SK-N-SH treated with all-trans-retinoic acid at 6 μM for 48 hours (cell line): Measurements from ENCODE around the gene HLA-DPA1.

Experiments
- BACH2 ChIP-seq: fragments of 250-450 bp; sonication (Bioruptor Pico); IDR thresholded peaks from 2 replicates; pipeline ENCODE4 v1.9.0; 2021; ENCODE audit warnings: mild to moderate bottlenecking, borderline replicate concordance
- ESRRG ChIP-seq: fragments of 250-450 bp; sonication (Bioruptor Pico); IDR thresholded peaks from 2 replicates; pipeline ENCODE4 v1.6.1; 2021; ENCODE audit warnings: mild to moderate bottlenecking
- PATZ1 ChIP-seq: fragments of 250-450 bp; sonication (Bioruptor Pico); IDR thresholded peaks from 2 replicates; pipeline ENCODE4 v1.8.0; 2020; ENCODE audit warnings: mild to moderate bottlenecking, moderate library complexity, borderline replicate concordance
- RARB ChIP-seq: fragments of 250-450 bp; sonication (Bioruptor Pico); IDR thresholded peaks from 2 replicates; pipeline ENCODE4 v1.8.0; 2021; ENCODE audit warnings: mild to moderate bottlenecking, moderate library complexity
- TOX ChIP-seq: fragments of 250-450 bp; sonication (Bioruptor Pico); IDR thresholded peaks from 2 replicates; pipeline ENCODE4 v1.8.0; 2021; ENCODE audit warnings: mild to moderate bottlenecking, moderate library complexity, borderline replicate concordance
- TSHZ2 ChIP-seq: fragments of 250-450 bp; sonication (Bioruptor Pico); IDR thresholded peaks from 2 replicates; pipeline ENCODE4 v1.5.0; 2020; ENCODE audit warnings: mild to moderate bottlenecking, moderate library complexity
- ZFP30 ChIP-seq: fragments of 450-650 bp; formaldehyde crosslinking; IDR thresholded peaks from 2 replicates; pipeline ENCODE4 v1.5.0; 2022; ENCODE audit warnings: mild to moderate bottlenecking, moderate library complexity

- TF ChIP-seq ESRRG: no peak
- TF ChIP-seq PATZ1 (CRISPR knock-in tag): no peak
- TF ChIP-seq RARB (CRISPR knock-in tag): no peak
- no peak for TF ChIP-seq BACH2 (CRISPR knock-in tag)
- no peak for TF ChIP-seq TOX (CRISPR knock-in tag)
- TF ChIP-seq ZFP30 (CRISPR knock-in tag): no peak
- TF ChIP-seq TSHZ2 (CRISPR knock-in tag): no peak
These were observed 55.6 kb downstream of the HLA-DPA1 start for GRCh38 chr6:33017694-33018353.
